Suprapubic skin (tissue), 4 donors: ENCODE results near the gene BICC1.

ENCODE experiments used
- CTCF ChIP-seq, 2 donors: fragments of 200-600 bp in 1 of 2; fragments of 450-650 bp in 1 of 2; sonication (generic) in 1 of 2; IDR thresholded peaks; one replicate each; pipeline ENCODE4 v1.5.1; 2016 to 2019; ENCODE audit warnings: antibody characterized with exemption in 2 of 2, mild to moderate bottlenecking in 1 of 2, moderate library complexity in 1 of 2
- EP300 ChIP-seq: sonication (generic); formaldehyde crosslinking; IDR thresholded peaks from one replicate; pipeline ENCODE4 v1.6.1; 2017; ENCODE audit warnings: antibody characterized with exemption
- POLR2A ChIP-seq, 2 donors: fragments of 450-650 bp; IDR thresholded peaks; one replicate each; pipeline ENCODE4 v1.6.1; 2017; ENCODE audit warnings: antibody characterized with exemption in 2 of 2, mild to moderate bottlenecking in 2 of 2, moderate library complexity in 2 of 2
- POLR2AphosphoS5 ChIP-seq, 3 donors: sonication (generic); formaldehyde crosslinking; IDR thresholded peaks; one replicate each; pipeline ENCODE4 v1.6.1; 2017; ENCODE audit warnings: antibody characterized with exemption in 3 of 3

GRCh38 chr10:58608351-58608750 lies 95.7 kb downstream of the BICC1 start:
- TF ChIP-seq CTCF (IDR thresholded peaks at IDR 0.05) = no peak
- no peak for TF ChIP-seq EP300
- TF ChIP-seq POLR2AphosphoS5 (IDR thresholded peaks at IDR 0.05) = no peak
- TF ChIP-seq POLR2A (IDR thresholded peaks at IDR 0.05) = no peak
